ENCODE results near the gene ABHD8. TPM values are rescaled to one million over a fixed set of nuclear protein-coding genes. Genes with fewer than 3 reads are reported as not detected.
A peak's percentile ranks its signal among the peaks of the same experiment; 100 is the strongest.

Gene ABHD8
- total and polyA plus RNA-seq, 2 of the 4 experiments (the other 2 are of a cell fraction) = 3.9 to 10.2 TPM

DNA sequence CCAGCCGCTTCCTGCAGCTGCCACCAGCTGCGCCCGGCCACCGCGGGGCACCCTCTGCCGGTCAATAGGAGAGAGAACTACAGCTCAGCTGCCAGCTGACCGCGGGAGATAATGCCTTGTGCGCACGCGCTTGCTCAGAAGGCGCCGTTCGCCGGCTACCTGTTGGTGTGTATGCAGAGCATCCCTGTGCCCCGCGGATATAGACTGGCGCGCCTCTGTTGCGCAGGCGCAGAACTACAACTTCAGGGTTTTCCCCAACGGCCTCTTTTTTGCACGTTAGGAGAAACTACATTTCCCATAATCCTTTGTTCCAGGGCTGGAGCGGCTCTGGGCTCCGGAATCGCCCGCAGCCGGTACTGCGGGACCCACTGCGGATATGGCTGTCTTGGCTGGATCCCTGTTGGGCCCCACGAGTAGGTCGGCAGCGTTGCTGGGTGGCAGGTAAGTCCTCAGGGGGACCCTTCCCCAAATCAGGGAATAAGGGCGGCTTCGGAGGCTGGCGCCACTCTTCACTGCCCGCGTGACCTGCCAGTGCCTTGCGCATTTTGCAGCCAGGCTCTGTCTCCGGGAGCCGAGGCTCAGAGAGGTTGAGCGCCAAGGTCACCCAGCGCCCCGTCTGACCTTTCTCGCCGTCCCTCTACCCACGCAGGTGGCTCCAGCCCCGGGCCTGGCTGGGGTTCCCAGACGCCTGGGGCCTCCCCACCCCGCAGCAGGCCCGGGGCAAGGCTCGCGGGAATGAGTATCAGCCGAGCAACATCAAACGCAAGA, 2.5 kb upstream of the ABHD8 start, which contains the start of gene MRPL34:
TSS of gene MRPL34 (plus strand) at position 356 of the 768 bp plus-strand sequence. CDS start at position 377, 21 bp downstream.
- H3K18ac ChIP-seq (ENCODE audit: low read depth, low read length) = peak within 1 kb of the TSS; percentile 38
- peak within 1 kb of the TSS; percentile 96 for H3K23ac ChIP-seq (ENCODE audit: low read depth, low read length)
- intact Hi-C loops (cut with micrococcal nuclease) = loop anchor here (1.0 kb wide), 1 partner anchor 38 kb away; the partner anchor contains the start of gene BABAM1
- 0% methylated on average over 30 of the region's 55 CpGs; no CpG with 5 or more reads in 1 of the 2 experiments for WGBS, 2 experiments (ENCODE audit: extremely low coverage in 2 of 2, insufficient read length in 1 of 2)
- H3K56ac ChIP-seq (ENCODE audit: extremely low read depth, insufficient read depth, low read length) = peak within 1 kb of the TSS; percentile 45
- ChIA-PET POLR2A (ENCODE audit: unreplicated experiment) (no interaction called here), CTCF (interaction anchor here (0.6 to 1.0 kb wide), 5 partner anchors 13 to 593 kb away, joined by 3 to 7 read pairs (median 4); no protein-coding TSS in a partner anchor)
- dilution Hi-C loops (cut with HindIII; ENCODE audit: low sequenced_read_pairs, unreplicated experiment) = no loop called here
- peak within 1 kb of the TSS; percentile 55 for H3K4me3 ChIP-seq (ENCODE audit: insufficient read depth, low read depth, low read length)
- peak; percentile 99 for DNase-seq
- peak within 1 kb of the TSS; percentile 77 for H4K91ac ChIP-seq (ENCODE audit: insufficient read depth, low read depth, low read length)
- H2BK5ac ChIP-seq (ENCODE audit: low read depth, low read length, poor library complexity, severe bottlenecking) = peak within 1 kb of the TSS; percentile 57
- peaks cover 26% of the 10 kb centered on the region for H3K9me1 ChIP-seq (ENCODE audit: insufficient read depth, low read length)
- H3K14ac ChIP-seq (replicated peaks; ENCODE audit: low read depth, low read length) = peak within 1 kb of the TSS; percentile 71
- peak; percentile 52 for ATAC-seq (ENCODE audit: low read depth)
- H4K5ac ChIP-seq (ENCODE audit: low read depth, low read length) = peak within 1 kb of the TSS; percentile 28
- no peaks in the 10 kb centered on the region for H3K27me3 ChIP-seq (ENCODE audit: control insufficient read depth, insufficient read depth, low read length)
- no peaks in the 10 kb centered on the region for H3K9me3 ChIP-seq (ENCODE audit: control insufficient read depth, insufficient read depth, low read length)
- H2AK5ac ChIP-seq (ENCODE audit: low read depth, low read length) = peak within 1 kb of the TSS; percentile 86
- peak within 1 kb of the TSS; percentile 77; the same call in 1 of the 2 replicates for H2BK20ac ChIP-seq (ENCODE audit: low read depth, low read length)
- in situ Hi-C loops (cut with MboI; ENCODE audit: low sequenced_read_pairs) = no loop called here
- H2BK15ac ChIP-seq (ENCODE audit: low read depth, low read length) = peak within 1 kb of the TSS; percentile 87; the same call in 2 of the 3 replicates
- H3K79me1 ChIP-seq (ENCODE audit: low read depth in 1 of 2, low read length in 2 of 2) = peaks cover 26 to 61% of the 10 kb centered on the region in 2 experiments
- BruUV-seq (replicated peaks) = no TSS peak
- H3K36me3 ChIP-seq (ENCODE audit: control insufficient read depth, insufficient read depth, low read length) = no peaks in the 10 kb centered on the region
- H2AK9ac ChIP-seq (replicated peaks; ENCODE audit: low read depth, low read length, poor library complexity) = peak within 1 kb of the TSS; percentile 94
- peak within 1 kb of the TSS; percentile 81 for H3K4ac ChIP-seq (ENCODE audit: low read depth, low read length)
- H3K9ac ChIP-seq (ENCODE audit: low read depth, low read length) = peak within 1 kb of the TSS; percentile 64
- 0 out of 2 replicates have a peak within 1 kb of the TSS, but pooled peaks have one; percentile 28 for H2BK120ac ChIP-seq (ENCODE audit: low read depth, low read length)
- H3K27ac ChIP-seq (ENCODE audit: insufficient read depth, low read length) = peak within 1 kb of the TSS; percentile 61
- H3K4me1 ChIP-seq (ENCODE audit: control insufficient read depth, insufficient read depth, low read length) = peaks cover 8% of the 10 kb centered on the region
- peak within 1 kb of the TSS; percentile 92 for H3K4me2 ChIP-seq (ENCODE audit: low read depth, low read length)
- H2AFZ ChIP-seq (replicated peaks; ENCODE audit: low read length, poor library complexity) = peak within 1 kb of the TSS; percentile 94
- H4K8ac ChIP-seq (ENCODE audit: low read depth in 2 of 2, low read length in 2 of 2) = peak within 1 kb of the TSS; percentile 48 to 83
- H4K20me1 ChIP-seq (ENCODE audit: insufficient read depth, low read length) = peaks cover 4% of the 10 kb centered on the region
- no peak for TF ChIP-seq MAZ (IDR thresholded peaks at IDR 0.05; ENCODE audit: borderline replicate concordance, low read depth, low read length)
- TF ChIP-seq MAFK (IDR thresholded peaks at IDR 0.05; ENCODE audit: low read depth, low read length) = no peak
- no peak for TF ChIP-seq CHD1 (IDR thresholded peaks at IDR 0.05; ENCODE audit: low read depth, low read length)
- TF ChIP-seq CEBPB (IDR thresholded peaks at IDR 0.05; ENCODE audit: low read depth, low read length) = no peak
- peak; percentile 58 for TF ChIP-seq RAD21 (IDR thresholded peaks at IDR 0.05; ENCODE audit: low read length)
- TF ChIP-seq SMC3 (IDR thresholded peaks at IDR 0.05; ENCODE audit: low read depth, low read length) = peak; percentile 65
- 0 out of 2 replicates have a peak, but pooled peaks have one; percentile 13 for TF ChIP-seq BHLHE40 (IDR thresholded peaks at IDR 0.05; ENCODE audit: low read depth, low read length)
- TF ChIP-seq NFE2L2 (IDR thresholded peaks at IDR 0.05; ENCODE audit: low read depth, low read length) = no peak
- TF ChIP-seq CTCF (conservative IDR thresholded peaks at IDR 0.05; ENCODE audit: low read depth, low read length) = peak; percentile 87
- no peak for TF ChIP-seq FOS (IDR thresholded peaks at IDR 0.05; ENCODE audit: low read depth, low read length)
- TF ChIP-seq MXI1 (IDR thresholded peaks at IDR 0.05; ENCODE audit: borderline replicate concordance, low read depth, low read length) = peak; percentile 37; the same call in 1 of the 2 replicates
- 0 out of 2 replicates have a peak, but pooled peaks have one; percentile 11 for TF ChIP-seq RFX5 (IDR thresholded peaks at IDR 0.05; ENCODE audit: low read depth, low read length)
- peak; percentile 68 for TF ChIP-seq RCOR1 (IDR thresholded peaks at IDR 0.05; ENCODE audit: insufficient replicate concordance, low read length)
- TF ChIP-seq ELK1 (IDR thresholded peaks at IDR 0.05; ENCODE audit: borderline replicate concordance, low read depth, low read length) = no peak

Measured in IMR-90 (cell line).